ENCODE data around the gene PLSCR2. TPM values are rescaled to one million over a fixed set of nuclear protein-coding genes. Genes with fewer than 3 reads are reported as not detected.

Gene PLSCR2
- total and polyA plus RNA-seq, 10 of the 15 experiments (the other 5 are each of a cell fraction or from before 2014, with no cell fraction given): not detected

DNA sequence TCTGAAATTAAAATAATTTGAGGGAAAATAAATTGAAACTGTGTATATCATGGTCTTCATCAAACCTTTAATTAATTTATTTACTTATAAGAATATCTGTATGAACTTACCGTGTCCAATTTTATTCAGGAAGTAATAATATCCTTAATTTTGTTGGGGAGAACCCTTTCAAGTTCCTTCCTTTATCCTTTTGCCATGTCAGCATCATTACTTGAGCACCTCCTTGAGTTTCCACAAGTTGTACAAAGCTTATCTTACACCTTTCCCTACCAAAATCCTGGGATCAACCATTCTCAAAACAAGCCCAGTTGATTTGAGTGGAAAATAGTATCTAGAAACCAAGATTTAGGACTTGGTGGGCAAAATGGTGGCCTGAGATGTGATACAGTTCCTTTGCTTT is 37.3 kb downstream of the PLSCR2 start:
- RAD21 ChIA-PET (ENCODE audit: unreplicated experiment): no interaction called here
- no peak overlapping the region for H3K4me3 ChIP-seq
- no peak overlapping the region for H3K27ac ChIP-seq (ENCODE audit: control insufficient read depth, insufficient read depth)
- H3K9me3 ChIP-seq (replicated peaks; ENCODE audit: control insufficient read depth, insufficient read depth, low read length): no peaks in the 10 kb centered on the region
- no peaks in the 10 kb centered on the region for H3K79me2 ChIP-seq (ENCODE audit: control insufficient read depth, insufficient read depth, low read length)
- SMC1A ChIA-PET (ENCODE audit: uncharacterized antibody, unreplicated experiment): no interaction called here
- FAIRE-seq (no peak), DNase-seq (ENCODE audit: low read depth, low spot score) (no peak), ATAC-seq (no peak)
- in situ Hi-C loops (cut with MboI): no loop called here
- no peaks in the 10 kb centered on the region for H3K27me3 ChIP-seq (replicated peaks in 1 of 2; ENCODE audit: control insufficient read depth in 2 of 2, insufficient read depth in 2 of 2, low read length in 1 of 2)
- H4K20me1 ChIP-seq (ENCODE audit: control insufficient read depth, insufficient read depth): no peaks in the 10 kb centered on the region
- no TSS peak for BruUV-seq (replicated peaks)
- POLR2A ChIA-PET: no interaction called here
- H3K4me2 ChIP-seq (ENCODE audit: control insufficient read depth, insufficient read depth): no peak overlapping the region
- no peak overlapping the region for H2AFZ ChIP-seq (ENCODE audit: control insufficient read depth, low read depth, low read length)
- no peaks in the 10 kb centered on the region for H3K4me1 ChIP-seq (ENCODE audit: control insufficient read depth, insufficient read depth, low read length)
- CTCF ChIA-PET: no interaction called here
- no peak overlapping the region for H3K9ac ChIP-seq (ENCODE audit: control insufficient read depth, insufficient read depth, low read length)
- intact Hi-C loops (cut with micrococcal nuclease; ENCODE audit: unreplicated experiment): no loop called here
- TF ChIP-seq, protein P1, sequence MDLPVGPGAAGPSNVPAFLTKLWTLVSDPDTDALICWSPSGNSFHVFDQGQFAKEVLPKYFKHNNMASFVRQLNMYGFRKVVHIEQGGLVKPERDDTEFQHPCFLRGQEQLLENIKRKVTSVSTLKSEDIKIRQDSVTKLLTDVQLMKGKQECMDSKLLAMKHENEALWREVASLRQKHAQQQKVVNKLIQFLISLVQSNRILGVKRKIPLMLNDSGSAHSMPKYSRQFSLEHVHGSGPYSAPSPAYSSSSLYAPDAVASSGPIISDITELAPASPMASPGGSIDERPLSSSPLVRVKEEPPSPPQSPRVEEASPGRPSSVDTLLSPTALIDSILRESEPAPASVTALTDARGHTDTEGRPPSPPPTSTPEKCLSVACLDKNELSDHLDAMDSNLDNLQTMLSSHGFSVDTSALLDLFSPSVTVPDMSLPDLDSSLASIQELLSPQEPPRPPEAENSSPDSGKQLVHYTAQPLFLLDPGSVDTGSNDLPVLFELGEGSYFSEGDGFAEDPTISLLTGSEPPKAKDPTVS (IDR thresholded peaks at IDR 0.05; ENCODE audit: low read depth, low read length): no peak
- TF ChIP-seq SMAD1 (IDR thresholded peaks at IDR 0.05; ENCODE audit: low read depth, partially characterized antibody) (no peak), KAT2A (conservative IDR thresholded peaks at IDR 0.05; ENCODE audit: control insufficient read depth, low read depth, low read length) (no peak), POLR2AphosphoS2 (IDR thresholded peaks at IDR 0.05; ENCODE audit: low read depth, low read length) (no peak), MEF2B (IDR thresholded peaks at IDR 0.05; ENCODE audit: partially characterized antibody, poor library complexity, severe bottlenecking) (no peak), MYC (IDR thresholded peaks at IDR 0.05; ENCODE audit: insufficient read depth, insufficient read length, insufficient replicate concordance, low read length, severe bottlenecking) (no peak)
- H3K36me3 ChIP-seq (ENCODE audit: control insufficient read depth in 2 of 2, insufficient read depth in 2 of 2, low read length in 1 of 2): no peaks in the 10 kb centered on the region
- 0% methylated on average over 1 of the region's 1 CpG for whole genome bisulfite sequencing (ENCODE audit: insufficient coverage, insufficient replicate concordance, low lambda C conversion rate, missing lambda C conversion rate)

- in situ Hi-C loops (cut with MboI) (no loop called here), intact Hi-C loops (cut with micrococcal nuclease; ENCODE audit: unreplicated experiment) (no loop called here)
- DNase-seq (ENCODE audit: low read depth, low spot score) (no peak), ATAC-seq (no peak), FAIRE-seq (no peak)
- ChIA-PET SMC1A (ENCODE audit: uncharacterized antibody, unreplicated experiment) (no interaction called here), RAD21 (ENCODE audit: unreplicated experiment) (no interaction called here), POLR2A (no interaction called here), CTCF (no interaction called here)
- Histone ChIP-seq H3K9me3 (replicated peaks; ENCODE audit: control insufficient read depth, insufficient read depth, low read length) (no peaks in the 10 kb centered on the region), H3K36me3 (ENCODE audit: control insufficient read depth in 2 of 2, insufficient read depth in 2 of 2, low read length in 1 of 2) (no peaks in the 10 kb centered on the region), H3K27me3 (replicated peaks in 1 of 2; ENCODE audit: control insufficient read depth in 2 of 2, insufficient read depth in 2 of 2, low read length in 1 of 2) (no peaks in the 10 kb centered on the region), H4K20me1 (ENCODE audit: control insufficient read depth, insufficient read depth) (no peaks in the 10 kb centered on the region), H3K4me3 (no peak overlapping the region), H3K9ac (ENCODE audit: control insufficient read depth, insufficient read depth, low read length) (no peak overlapping the region), H3K79me2 (ENCODE audit: control insufficient read depth, insufficient read depth, low read length) (no peaks in the 10 kb centered on the region), H3K27ac (ENCODE audit: control insufficient read depth, insufficient read depth) (no peak overlapping the region), H3K4me1 (ENCODE audit: control insufficient read depth, insufficient read depth, low read length) (no peaks in the 10 kb centered on the region), H2AFZ (ENCODE audit: control insufficient read depth, low read depth, low read length) (no peak overlapping the region), H3K4me2 (ENCODE audit: control insufficient read depth, insufficient read depth) (no peak overlapping the region)
- no TSS peak for BruUV-seq (replicated peaks)
- no peak for TF ChIP-seq REST (IDR thresholded peaks at IDR 0.05; ENCODE audit: low read depth, low read length)
- TF ChIP-seq SPI1 (IDR thresholded peaks at IDR 0.05; ENCODE audit: borderline replicate concordance, insufficient read depth, low read depth, low read length): no peak
- TF ChIP-seq, protein P2, sequence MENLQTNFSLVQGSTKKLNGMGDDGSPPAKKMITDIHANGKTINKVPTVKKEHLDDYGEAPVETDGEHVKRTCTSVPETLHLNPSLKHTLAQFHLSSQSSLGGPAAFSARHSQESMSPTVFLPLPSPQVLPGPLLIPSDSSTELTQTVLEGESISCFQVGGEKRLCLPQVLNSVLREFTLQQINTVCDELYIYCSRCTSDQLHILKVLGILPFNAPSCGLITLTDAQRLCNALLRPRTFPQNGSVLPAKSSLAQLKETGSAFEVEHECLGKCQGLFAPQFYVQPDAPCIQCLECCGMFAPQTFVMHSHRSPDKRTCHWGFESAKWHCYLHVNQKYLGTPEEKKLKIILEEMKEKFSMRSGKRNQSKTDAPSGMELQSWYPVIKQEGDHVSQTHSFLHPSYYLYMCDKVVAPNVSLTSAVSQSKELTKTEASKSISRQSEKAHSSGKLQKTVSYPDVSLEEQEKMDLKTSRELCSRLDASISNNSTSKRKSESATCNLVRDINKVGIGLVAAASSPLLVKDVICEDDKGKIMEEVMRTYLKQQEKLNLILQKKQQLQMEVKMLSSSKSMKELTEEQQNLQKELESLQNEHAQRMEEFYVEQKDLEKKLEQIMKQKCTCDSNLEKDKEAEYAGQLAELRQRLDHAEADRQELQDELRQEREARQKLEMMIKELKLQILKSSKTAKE (IDR thresholded peaks at IDR 0.05; ENCODE audit: low read depth, poor library complexity, severe bottlenecking): no peak
- no peak for TF ChIP-seq HDAC2 (IDR thresholded peaks at IDR 0.05)
- TF ChIP-seq CHD2 (IDR thresholded peaks at IDR 0.05; ENCODE audit: borderline replicate concordance, low read depth, low read length): no peak
Measured at GRCh38 chr3:146431240-146431639, 38.1 kb downstream of the PLSCR2 start.

Measured in GM12878 (cell line).